Activated CD4-positive, alpha-beta T cell treated with anti-CD3 and anti-CD28 coated beads, Interleukin-2, amount 50 U/mL, for 16 hours (primary cell): ENCODE results near the gene EYA4.

ENCODE experiments used
- DNase-seq: peaks from one replicate; pipeline ENCODE4 v3.0.0-alpha.2; 2020

Gene EYA4

DNA sequence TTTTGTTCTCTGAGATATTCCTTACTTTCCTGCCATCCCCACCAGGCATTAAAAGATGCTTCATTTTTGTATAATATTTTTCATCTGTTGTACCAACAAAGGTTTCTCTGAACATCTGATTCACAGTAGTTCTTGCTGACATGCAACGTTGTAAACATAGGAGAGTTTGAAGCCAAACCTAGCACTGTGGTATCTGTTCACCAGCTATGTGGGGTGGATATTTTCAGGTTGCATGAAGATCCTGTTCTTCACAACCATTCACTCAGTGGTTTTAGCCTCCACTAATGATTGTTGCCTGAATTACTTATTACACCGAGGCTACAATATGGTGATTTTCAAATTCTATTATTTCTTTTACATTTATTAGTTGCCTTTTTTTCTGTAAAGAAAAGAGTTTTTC is 56.5 kb downstream of the EYA4 start:
- DNase-seq: no peak

DNA sequence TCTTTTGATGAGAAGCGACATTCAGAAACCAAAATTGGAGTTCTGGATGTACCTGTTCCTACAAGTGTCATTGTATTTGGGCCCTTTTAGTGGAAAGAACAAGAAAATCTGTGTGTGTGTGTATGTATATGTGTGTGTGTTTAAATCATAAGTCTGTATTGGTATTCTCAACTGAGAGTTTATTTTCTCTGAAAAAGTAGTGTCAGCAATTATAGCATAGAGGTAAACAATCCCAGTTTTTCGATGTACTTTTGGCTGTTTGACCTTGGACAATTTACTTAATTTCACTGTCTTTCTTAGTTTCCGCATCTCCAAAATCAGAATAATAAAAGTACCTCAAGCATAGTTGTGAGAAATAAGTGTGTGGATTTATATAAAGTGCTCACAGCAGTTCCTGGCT is 57.2 kb downstream of the EYA4 start:
- no peak for DNase-seq

DNA sequence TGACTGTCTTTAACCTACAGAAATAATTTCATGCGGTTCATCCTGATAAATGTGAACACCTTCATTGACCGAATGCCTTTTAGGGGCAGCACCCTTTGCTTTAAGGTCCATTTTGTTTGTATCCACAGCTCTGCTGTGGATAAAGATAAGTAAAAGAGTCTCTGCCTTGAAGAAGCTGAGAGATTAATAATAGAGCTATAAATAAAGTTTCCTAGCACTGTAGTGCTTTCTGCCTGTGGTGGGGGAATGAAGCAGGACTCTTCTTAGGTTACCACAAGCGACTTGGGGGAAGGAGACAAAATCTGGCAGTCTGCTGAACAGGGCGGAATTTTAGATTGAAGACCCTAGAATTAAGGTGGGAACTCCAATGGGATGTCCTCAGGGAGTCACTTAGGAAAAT is 57.6 kb downstream of the EYA4 start:
- DNase-seq: no peak

DNA sequence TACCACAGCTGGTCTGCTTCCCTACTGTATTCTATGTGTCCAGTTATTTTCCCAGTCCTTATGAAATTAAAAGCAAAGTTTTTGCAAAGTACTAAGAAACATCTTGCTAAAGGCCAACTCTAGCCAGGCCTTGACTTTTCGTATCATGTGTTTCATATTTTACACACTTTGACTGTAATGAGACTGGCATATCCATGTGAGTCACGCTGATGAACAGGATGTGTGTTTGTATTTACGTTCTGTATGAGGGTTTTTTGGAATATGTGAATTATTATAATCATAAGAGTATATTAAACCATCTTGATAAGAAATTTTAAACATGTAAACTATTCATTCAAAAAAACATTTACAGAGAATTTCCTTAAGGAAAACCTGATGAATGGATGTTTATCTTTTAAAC is 59.7 kb downstream of the EYA4 start:
- DNase-seq: no peak

DNA sequence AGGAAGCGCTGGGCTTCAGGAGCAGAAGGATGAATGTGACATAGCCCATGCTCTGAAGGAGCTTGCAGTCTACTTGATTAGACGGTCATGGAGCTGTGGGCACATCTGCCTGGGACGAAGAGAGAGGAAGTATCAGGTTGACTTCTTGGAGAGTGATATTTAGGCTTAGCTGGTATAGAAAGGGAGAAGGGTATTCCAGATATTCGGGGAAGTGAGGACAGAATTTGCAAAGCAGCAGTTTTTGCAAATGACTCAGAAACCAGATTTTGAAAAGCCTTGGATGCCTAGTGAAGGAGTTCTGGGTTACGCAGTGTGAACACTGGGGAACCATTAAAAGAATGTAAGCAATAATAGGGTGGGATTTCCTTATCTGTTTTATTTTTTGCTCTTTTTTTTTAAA is 60.7 kb downstream of the EYA4 start:
- no peak for DNase-seq

DNA sequence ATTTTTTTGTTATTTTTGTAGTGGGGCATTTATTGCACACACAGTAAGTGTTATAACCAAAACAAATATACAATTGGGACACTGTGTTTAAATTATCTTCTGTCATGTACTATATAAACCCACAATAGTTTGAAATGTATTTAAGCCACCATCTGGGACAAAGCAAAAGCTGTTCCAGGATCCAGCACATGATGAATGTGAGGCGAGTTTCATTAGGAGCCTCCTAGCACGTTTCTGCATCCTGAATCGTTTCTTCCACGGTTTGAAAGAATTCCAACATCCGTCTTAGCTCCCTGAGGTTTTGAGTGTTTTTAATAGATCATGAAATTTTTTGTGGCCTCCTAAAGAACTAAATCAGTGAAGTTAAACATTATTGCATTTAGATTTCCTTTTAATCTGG is 65.8 kb downstream of the EYA4 start:
- DNase-seq: no peak

DNA sequence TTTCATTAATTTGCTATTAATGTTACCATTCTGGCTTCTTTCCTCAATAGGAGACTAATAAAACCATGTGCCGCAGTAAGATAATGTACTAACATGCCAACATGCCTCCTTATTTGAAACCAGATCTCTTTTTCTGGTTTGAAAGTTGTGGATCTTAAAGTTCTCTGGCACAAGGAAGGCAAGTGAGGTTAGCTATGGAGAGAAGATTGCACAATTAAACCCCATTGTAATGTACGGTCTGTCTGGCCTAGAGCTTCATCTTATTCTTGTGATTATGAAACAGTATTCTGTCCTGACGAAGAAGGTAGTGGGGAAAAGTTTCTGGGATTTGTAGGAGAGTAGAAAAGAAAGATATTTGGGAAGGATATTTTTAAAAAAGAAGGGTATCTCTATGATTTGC is 68.4 kb downstream of the EYA4 start:
- DNase-seq: no peak

DNA sequence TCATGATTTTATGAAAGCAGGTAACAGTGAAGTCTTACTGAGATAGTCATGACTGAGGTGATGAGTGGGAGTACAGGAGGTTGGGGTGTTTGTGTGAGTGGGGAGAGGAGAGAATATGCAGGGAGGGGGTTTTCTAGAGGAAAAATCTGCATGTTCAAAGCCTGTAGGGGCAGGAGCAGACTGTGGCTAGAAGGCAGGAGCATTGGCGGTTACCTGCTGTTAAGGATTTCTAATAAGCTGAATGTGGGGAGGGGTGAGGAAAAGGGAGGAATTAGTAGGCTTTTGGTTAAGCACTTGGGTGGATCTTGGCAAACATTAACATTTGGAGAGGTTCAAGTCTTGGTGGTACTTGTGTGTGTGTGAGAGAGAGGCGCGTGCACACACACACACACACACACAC is 70.8 kb downstream of the EYA4 start:
- DNase-seq: no peak

DNA sequence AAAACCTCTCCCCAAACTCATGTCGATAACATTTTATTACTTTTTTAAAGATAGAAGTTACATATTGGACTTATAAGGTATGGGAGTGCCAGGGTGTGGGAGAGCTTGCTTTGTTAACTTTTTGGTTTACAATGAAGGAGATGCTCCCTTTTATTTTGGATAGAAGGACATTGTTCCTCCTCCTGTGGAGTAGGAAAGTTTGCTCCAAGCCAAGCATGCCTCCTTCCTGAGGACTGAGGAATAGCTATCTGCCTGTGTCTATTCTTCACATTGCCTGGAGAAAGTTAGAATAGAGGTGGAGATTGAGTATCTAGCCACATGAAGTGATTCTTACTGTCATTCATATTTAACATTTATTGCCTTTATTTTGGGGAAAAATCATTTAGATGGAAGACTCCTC is 71.9 kb downstream of the EYA4 start:
- DNase-seq: no peak

DNA sequence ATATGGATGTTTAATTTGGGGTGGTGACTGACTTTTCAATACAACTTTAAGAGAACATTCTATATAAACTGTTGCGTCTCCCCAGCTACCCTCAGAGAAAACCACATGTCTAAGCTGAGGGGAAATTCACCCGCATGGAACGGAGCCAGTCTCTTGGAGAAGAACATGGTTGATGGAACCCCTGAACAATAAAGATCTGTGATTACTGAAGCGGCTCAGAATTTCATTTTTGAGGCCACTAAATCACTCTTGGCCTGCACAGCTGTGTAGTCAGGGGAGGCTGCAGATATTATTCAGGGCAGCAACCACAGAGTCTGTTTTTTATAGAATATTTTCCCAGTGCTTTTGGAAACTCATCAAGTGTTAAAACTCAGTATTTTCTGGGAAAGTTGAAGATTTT is 73.8 kb downstream of the EYA4 start:
- no peak for DNase-seq

DNA sequence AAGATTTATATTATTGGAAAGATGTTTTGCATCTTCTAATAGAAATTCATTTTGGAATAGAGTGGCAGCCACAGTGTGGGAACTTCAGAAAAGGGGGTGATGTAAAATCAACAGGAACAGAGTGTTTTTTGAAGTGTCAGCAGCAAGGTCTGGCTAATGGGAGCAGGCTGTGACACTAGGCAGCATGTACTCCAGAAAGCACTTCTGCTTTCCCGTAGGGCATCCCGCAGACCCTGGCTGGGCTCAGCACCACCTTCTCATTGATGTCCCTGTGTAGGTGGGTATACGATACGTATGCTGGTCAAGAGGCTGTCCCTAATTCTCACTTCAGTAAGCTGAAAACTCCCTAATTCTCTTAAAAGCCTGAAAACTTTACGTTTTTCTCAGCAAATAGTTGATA is 74.7 kb downstream of the EYA4 start:
- no peak for DNase-seq

DNA sequence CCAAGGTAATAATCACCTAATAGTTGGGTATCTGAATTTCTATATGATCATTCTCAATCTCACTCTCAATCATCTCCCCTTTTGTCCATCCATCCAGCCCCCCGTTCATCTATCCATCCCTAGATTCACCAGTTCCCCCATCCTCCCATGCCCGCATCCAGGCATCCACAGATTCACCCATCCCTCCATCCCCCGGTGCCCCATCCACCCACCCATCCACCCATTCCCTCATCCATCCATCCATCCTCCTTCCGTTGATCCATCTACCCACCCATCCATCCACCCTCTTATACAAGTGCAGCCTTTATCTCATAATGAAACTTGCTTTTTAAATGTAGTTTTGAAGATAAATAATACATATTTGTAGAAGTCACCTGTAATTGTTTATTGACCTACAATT is 76.5 kb downstream of the EYA4 start:
- no peak for DNase-seq

DNA sequence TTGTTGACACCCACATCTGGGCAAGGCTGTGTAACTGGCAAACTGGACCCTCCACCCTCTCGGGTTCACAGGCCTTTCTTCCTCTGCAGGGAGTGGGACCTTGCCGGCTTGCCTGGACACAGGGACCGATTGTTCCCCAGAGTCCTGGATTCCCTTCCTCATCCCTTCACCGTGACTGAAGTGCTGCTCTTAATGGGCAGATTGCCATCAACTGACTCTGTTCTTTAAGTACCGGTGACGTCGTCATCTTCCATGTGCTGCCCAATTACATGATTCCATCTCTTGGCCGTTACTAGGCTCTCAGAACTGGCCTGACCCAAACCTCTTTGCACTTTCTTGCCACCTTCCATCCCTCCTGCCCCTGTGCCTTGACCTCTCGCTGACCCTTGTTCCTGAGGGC is 85.4 kb downstream of the EYA4 start:
- no peak for DNase-seq

DNA sequence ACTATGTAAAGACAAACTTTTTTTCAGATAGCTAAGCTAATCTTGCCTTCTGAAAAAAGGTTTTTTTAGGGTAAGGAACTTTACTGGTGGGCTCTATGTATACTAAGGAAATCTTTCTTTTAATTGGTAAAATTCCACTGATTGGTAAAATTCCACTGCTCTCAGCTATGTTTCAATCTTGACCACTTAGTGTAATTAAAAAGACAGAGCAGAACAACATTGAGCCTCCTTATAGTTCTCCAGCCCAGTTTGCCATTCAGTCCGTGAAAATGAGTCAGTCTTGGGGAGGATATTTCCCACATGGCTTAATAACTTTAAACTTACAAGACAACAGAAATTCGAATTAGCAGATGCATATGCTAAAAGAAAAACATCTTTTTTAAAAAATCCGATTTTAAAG is 92.7 kb downstream of the EYA4 start:
- DNase-seq: no peak

DNA sequence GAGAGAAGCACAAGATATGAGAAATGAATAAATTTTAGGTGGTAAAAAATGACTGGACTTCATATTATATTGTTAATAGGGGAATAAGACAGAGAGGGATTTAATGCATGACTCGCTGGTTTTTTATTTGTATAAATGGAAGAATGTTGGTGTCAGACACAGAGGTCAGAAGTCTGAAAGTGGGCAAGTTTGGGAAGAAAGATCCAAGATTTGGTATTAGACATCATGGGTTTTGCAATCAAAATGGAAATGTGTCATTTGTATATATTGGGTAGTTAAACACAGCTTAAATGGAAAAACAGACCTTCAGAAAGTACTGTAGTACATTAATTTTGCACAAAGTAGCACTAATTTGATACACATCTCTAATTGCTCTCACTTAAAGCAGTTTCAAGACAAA is 96.2 kb downstream of the EYA4 start:
- no peak for DNase-seq

DNA sequence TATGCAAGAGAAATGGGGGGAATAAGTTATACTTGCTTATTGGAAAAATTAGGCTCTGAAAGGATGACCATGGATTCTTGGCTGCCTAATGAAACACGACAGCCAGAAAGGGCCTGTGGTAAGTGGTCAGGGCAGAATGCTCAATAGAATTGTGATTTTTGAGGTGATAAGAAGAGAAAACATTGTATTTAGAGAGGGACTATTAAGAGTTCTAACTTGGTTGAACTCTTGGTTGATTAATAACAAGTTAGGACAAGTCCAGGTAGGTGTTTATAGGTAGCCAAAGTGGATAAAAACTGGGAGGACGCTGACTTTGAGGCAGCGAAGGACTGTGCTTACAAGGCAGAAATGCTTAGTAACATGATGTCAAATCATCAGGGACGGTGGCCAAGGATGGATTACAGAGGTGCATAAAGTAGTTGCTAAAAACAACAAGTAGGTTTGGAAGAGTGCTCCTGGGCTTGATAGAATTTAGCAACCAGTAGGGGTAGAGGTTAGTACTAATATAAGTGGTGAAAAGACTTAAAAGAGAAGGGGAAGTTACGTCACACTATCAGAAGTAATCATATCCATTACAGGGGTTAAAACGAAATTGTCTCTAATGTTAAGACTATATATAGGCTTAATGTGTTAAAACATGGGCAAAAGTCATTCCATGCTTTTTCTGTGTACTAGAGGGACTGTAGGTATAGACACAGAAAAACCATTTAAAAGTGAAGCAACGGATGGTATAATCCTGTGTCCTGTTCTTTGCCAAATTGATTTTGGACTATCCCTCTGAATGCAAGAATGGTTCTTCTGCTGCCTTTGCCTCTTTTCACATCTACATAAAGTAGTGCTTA is 98.6 kb downstream of the EYA4 start:
- no peak for DNase-seq

DNA sequence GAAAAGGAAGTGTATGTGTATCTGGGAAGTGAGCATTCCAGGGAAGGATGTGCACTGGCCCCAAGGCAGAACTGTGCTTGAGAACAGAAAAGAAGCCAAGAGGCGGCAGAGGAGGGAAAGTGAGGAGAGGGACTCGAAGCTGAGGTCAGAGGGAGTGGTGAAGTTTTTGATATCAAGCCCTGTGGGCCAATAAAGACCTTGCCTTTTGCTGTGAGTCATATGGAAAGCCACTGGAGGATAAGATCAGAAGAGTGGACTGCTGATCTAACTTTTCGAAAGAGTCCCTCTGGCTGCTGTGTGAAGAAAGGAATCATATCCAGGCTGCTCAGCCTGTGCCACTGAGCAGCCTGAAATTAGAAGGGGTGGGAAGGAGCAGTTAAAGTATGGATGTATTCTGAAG is 99.4 kb downstream of the EYA4 start:
- DNase-seq: no peak

DNA sequence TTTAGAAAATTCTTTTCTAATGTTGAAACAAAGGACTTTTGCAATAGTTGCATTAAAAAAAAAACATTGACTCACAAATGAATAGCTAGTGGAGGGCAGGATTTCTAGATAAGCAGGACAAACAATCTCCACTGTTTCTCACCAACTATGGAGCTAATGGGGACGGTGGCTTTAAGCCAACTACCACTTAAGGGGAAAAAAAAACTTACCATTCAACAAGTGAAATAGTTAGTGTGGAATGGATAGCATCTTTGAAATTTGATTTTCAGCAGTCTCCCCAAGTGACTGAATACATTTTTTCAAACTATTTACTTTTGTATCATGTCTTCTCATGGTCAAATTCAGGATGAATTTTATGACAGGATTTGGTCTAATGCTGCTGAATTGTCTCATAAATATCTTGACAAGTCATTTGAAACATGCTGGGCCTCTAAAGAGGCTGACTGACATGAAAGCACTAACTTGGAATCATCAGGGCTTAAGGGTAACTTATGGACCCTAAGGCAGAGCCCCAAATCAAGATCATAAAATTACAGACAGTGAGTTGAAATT is 100.5 kb downstream of the EYA4 start:
- no peak for DNase-seq

DNA sequence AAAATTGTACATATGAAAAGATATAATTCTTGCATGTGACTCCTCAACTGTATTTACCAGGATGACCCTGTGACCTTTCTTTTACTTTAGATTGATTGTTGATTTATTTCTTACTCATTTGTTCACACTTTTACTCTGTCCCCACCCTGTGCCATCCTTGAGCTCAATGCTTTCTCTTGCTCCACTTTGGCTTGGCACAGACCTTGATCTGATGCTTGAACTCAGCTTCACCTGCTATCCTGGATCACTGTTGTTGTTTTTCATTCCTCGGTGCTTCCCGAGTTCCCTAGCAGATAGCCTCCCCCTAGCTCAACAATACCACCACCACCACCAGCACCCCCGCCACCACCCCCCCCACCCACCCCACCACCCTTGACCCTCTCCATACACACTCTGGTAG is 102.1 kb downstream of the EYA4 start:
- DNase-seq: no peak

DNA sequence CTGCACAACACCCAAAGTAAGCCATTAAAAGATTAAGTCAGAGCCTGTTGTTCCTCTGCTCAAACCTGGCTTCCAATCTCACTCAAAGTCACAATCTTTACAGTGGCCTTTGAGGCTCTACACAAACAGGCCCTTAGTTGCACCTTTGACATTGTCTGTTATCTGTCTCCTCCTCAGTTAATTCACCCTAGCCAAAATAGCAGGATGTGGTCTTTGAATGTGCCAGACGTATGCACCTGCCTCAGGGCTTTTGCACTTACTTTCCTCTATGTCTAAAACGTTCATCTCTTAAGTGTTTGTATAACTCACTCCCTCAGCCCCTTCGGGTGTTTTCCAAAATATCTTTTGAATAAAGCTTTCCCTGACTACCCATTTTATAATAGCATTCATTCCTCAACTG is 107.7 kb downstream of the EYA4 start:
- DNase-seq: no peak

DNA sequence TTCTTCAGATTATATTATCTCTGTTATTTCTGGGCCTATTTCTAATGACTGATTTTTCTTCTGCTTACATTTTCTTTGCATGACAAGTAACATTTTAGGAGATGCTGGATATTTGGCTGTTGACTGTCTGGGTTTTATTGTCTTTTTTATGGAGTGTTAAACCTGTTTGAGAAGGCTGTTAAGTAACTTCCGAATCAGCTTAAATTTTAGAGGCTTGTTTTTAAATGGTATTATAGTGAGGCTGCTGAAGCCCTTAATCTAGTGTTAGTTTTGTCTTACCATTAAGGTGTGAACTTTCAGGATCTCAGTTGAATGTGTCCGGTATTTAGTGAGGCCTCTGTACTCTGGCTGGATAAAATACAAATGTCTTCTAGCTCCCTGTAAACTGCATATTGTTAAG is 109.8 kb downstream of the EYA4 start:
- DNase-seq: no peak

DNA sequence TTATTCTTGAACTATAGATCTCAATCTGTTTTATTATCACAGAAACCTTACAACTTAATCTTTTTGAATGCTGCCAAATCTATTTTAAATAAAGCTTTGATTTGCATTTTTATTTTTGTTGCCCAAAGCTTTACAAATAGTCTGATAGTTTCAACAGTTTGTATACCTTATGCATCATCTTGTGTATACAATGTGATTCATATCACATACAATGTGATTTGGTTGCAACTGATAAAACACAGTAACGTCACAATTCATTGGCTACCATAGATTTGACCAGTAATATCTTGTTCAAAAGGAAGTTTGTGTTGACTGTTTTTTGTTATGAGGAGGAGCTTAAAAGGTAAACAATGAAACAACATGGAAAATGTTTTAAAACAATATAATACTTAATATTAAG is 110.9 kb downstream of the EYA4 start:
- DNase-seq: no peak

DNA sequence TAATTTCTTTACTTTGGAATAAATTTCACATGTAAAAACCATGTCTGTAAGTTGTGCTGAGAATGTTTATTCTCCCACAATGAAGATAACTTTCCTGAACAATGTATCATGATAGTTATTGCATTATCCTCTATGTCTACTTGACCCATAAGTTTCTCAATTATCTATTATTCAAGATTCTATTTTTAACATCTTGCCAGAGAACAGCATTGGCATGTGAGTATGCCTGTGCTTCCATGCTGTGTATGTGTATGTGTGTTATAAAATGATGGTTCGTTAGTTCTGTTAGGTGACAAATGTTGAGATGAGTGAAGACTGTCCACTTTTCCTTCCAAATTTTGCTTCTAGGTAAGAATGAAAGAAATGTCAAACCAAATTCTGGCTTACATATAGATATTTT is 111.9 kb downstream of the EYA4 start:
- DNase-seq: no peak

DNA sequence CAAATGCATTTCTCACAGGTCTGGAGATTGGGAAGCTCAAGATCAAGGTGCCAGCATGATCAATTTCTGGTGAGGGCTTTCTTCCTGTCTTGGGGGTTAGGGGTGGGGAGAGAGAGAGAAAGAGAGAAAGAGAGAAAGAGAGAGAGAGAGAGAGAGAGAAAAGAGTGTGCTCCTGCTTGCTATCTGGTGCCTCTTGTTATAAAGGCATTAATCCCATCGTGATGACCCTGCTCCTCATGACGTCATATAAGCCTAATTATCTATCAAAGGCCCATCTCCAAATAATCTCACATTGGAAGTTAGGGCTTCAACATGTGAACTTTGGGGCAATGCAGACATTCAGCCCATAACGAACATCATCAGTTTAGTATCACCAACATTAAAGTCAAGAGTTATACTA is 114.8 kb downstream of the EYA4 start:
- DNase-seq: no peak

DNA sequence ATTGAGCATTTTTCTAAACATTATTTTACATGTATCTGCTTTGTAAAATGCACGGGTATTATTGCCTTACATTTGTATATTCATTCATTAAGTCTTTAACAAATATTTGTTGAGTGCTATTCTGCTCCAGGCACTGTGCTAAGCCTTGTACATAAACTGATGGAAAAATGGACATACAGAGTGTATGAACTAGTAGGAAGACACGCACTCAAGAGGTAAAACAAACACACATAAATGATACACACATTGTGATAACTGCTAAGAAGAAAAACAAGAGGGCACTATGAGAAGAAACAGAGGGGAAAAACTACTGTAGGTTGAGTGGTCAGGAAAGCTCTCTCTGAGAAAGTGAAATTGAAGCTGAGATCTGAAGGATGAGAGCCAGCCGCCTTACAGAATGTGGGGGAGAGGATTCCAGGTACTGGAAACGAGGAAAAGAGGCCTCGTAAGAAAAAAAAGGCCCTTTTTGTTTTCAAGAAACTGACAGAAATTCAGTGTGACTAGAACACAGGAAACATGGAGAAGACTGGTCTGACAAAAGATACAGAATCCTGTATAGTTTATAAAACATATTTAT is 117.5 kb downstream of the EYA4 start:
- no peak for DNase-seq
